Memory B cell (primary cell): ENCODE measurements around the gene TRMT61A.
A peak's percentile ranks its signal among the peaks of the same experiment; 100 is the strongest.

Experiments used
- ATAC-seq: fragments of 150-1000 bp; cut with Tn5 transposase; 2 replicates; pipeline ENCODE4 v1.10.0; 2021; ENCODE audit warnings: low read depth, mild to moderate bottlenecking, moderate library complexity
- DNase-seq, 2 donors: peaks; one replicate each; pipeline ENCODE4 v3.0.0; 2022; ENCODE audit warnings: low spot score in 2 of 2
- H3K27ac Mint-ChIP-seq: one replicate; pipeline ENCODE4 v1.8.0; 2022; ENCODE audit warnings: mild to moderate bottlenecking, moderate library complexity, mixed read lengths
- H3K27me3 Mint-ChIP-seq: one replicate; pipeline ENCODE4 v1.8.0; 2022; ENCODE audit warnings: mixed read lengths
- H3K36me3 Mint-ChIP-seq: one replicate; pipeline ENCODE4 v1.8.0; 2022; ENCODE audit warnings: mild to moderate bottlenecking, mixed read lengths
- H3K4me1 Mint-ChIP-seq: one replicate; pipeline ENCODE4 v1.8.0; 2022; ENCODE audit warnings: mixed read lengths
- H3K4me3 Mint-ChIP-seq: one replicate; pipeline ENCODE4 v1.8.0; 2022; ENCODE audit warnings: mild to moderate bottlenecking, moderate library complexity, mixed read lengths
- H3K9me3 Mint-ChIP-seq: one replicate; pipeline ENCODE4 v1.8.0; 2022; ENCODE audit warnings: mixed read lengths

TRMT61A gene

GRCh38 chr14:103514596-103515421 is 14.2 kb upstream of the TRMT61A start:
- Mint-ChIP-seq H3K36me3 (no peaks in the 10 kb centered on the region), H3K27ac (no peak overlapping the region), H3K4me3 (no peak overlapping the region), H3K27me3 (peaks cover 6% of the 10 kb centered on the region), H3K4me1 (peaks cover 2% of the 10 kb centered on the region), H3K9me3 (no peaks in the 10 kb centered on the region)
- no peak for DNase-seq
- ATAC-seq = no peak

GRCh38 chr14:103516426-103517173 is 12.4 kb upstream of the TRMT61A start:
- peaks cover 6% of the 10 kb centered on the region for H3K27me3 Mint-ChIP-seq
- H3K36me3 Mint-ChIP-seq = no peaks in the 10 kb centered on the region
- no peak for DNase-seq
- H3K27ac Mint-ChIP-seq = no peak overlapping the region
- ATAC-seq = no peak
- no peak overlapping the region for H3K4me3 Mint-ChIP-seq
- no peaks in the 10 kb centered on the region for H3K9me3 Mint-ChIP-seq
- peaks cover 2% of the 10 kb centered on the region for H3K4me1 Mint-ChIP-seq

GRCh38 chr14:103517174-103517566 is 11.8 kb upstream of the TRMT61A start:
- H3K4me1 Mint-ChIP-seq = peaks cover 2% of the 10 kb centered on the region
- no peak overlapping the region for H3K4me3 Mint-ChIP-seq
- peaks cover 6% of the 10 kb centered on the region for H3K27me3 Mint-ChIP-seq
- ATAC-seq (no peak), DNase-seq (no peak)
- no peaks in the 10 kb centered on the region for H3K9me3 Mint-ChIP-seq
- no peak overlapping the region for H3K27ac Mint-ChIP-seq
- H3K36me3 Mint-ChIP-seq = no peaks in the 10 kb centered on the region

GRCh38 chr14:103517721-103518421 is 11.1 kb upstream of the TRMT61A start:
- no peak for DNase-seq
- no peak overlapping the region for H3K27ac Mint-ChIP-seq
- peaks cover 6% of the 10 kb centered on the region for H3K27me3 Mint-ChIP-seq

GRCh38 chr14:103518422-103519042 is 10.5 kb upstream of the TRMT61A start:
- H3K27ac Mint-ChIP-seq = no peak overlapping the region
- H3K36me3 Mint-ChIP-seq = no peaks in the 10 kb centered on the region
- H3K4me1 Mint-ChIP-seq = peaks cover 2% of the 10 kb centered on the region
- DNase-seq (peak; percentile 63 to 68), ATAC-seq (peak; percentile 44)
- no peak overlapping the region for H3K4me3 Mint-ChIP-seq
- no peaks in the 10 kb centered on the region for H3K9me3 Mint-ChIP-seq
- peaks cover 6% of the 10 kb centered on the region for H3K27me3 Mint-ChIP-seq

More at GRCh38 chr14:103517721-103518421, 11.1 kb upstream of the TRMT61A start:
- ATAC-seq = no peak
- Mint-ChIP-seq H3K4me3 (no peak overlapping the region), H3K9me3 (no peaks in the 10 kb centered on the region), H3K36me3 (no peaks in the 10 kb centered on the region), H3K4me1 (peaks cover 2% of the 10 kb centered on the region)

- ATAC-seq = no peak
- no peak overlapping the region for H3K27ac Mint-ChIP-seq
- DNase-seq = no peak
- H3K9me3 Mint-ChIP-seq = no peaks in the 10 kb centered on the region
- peaks cover 2% of the 10 kb centered on the region for H3K4me1 Mint-ChIP-seq
- H3K27me3 Mint-ChIP-seq = peaks cover 6% of the 10 kb centered on the region
- H3K36me3 Mint-ChIP-seq = no peaks in the 10 kb centered on the region
- H3K4me3 Mint-ChIP-seq = peak overlapping the region; percentile 66
Observed at GRCh38 chr14:103519043-103519836, 9.8 kb upstream of the TRMT61A start.

- H3K9me3 Mint-ChIP-seq = no peaks in the 10 kb centered on the region
- H3K4me1 Mint-ChIP-seq = peaks cover 2% of the 10 kb centered on the region
- no peak for DNase-seq
- H3K27ac Mint-ChIP-seq = no peak overlapping the region
- H3K36me3 Mint-ChIP-seq = no peaks in the 10 kb centered on the region
- peaks cover 6% of the 10 kb centered on the region for H3K27me3 Mint-ChIP-seq
- peak overlapping the region; percentile 50 for H3K4me3 Mint-ChIP-seq
- no peak for ATAC-seq
Observed at GRCh38 chr14:103519837-103520212, 9.2 kb upstream of the TRMT61A start.

GRCh38 chr14:103520269-103520656 is 8.7 kb upstream of the TRMT61A start:
- DNase-seq = no peak
- ATAC-seq = peak; percentile 17
- H3K27me3 Mint-ChIP-seq = peaks cover 6% of the 10 kb centered on the region
- peak overlapping the region; percentile 27 for H3K4me3 Mint-ChIP-seq
- no peaks in the 10 kb centered on the region for H3K9me3 Mint-ChIP-seq
- no peak overlapping the region for H3K27ac Mint-ChIP-seq
- H3K4me1 Mint-ChIP-seq = peaks cover 2% of the 10 kb centered on the region
- no peaks in the 10 kb centered on the region for H3K36me3 Mint-ChIP-seq

GRCh38 chr14:103520657-103521437 is 8.1 kb upstream of the TRMT61A start:
- Mint-ChIP-seq H3K36me3 (no peaks in the 10 kb centered on the region), H3K4me3 (peak overlapping the region; percentile 70)

GRCh38 chr14:103521438-103521950 is 7.5 kb upstream of the TRMT61A start:
- H3K36me3 Mint-ChIP-seq = no peaks in the 10 kb centered on the region
- H3K27me3 Mint-ChIP-seq = peaks cover 6% of the 10 kb centered on the region
- H3K9me3 Mint-ChIP-seq = no peaks in the 10 kb centered on the region
- H3K4me1 Mint-ChIP-seq = peaks cover 2% of the 10 kb centered on the region
- peak in 1 of 2 donors; percentile 44 for DNase-seq
- H3K4me3 Mint-ChIP-seq = peak overlapping the region; percentile 14
- H3K27ac Mint-ChIP-seq = no peak overlapping the region
- peak; percentile 21 for ATAC-seq

More at GRCh38 chr14:103520657-103521437, 8.1 kb upstream of the TRMT61A start:
- Mint-ChIP-seq H3K4me1 (peaks cover 2% of the 10 kb centered on the region), H3K27me3 (peaks cover 6% of the 10 kb centered on the region), H3K9me3 (no peaks in the 10 kb centered on the region), H3K27ac (no peak overlapping the region)
- ATAC-seq (peak; percentile 59), DNase-seq (peak; percentile 43 to 73)

GRCh38 chr14:103521951-103522563 is 6.9 kb upstream of the TRMT61A start:
- ATAC-seq (peak; percentile 5), DNase-seq (peak in 1 of 2 donors; percentile 26)
- no peaks in the 10 kb centered on the region for H3K9me3 Mint-ChIP-seq
- H3K27me3 Mint-ChIP-seq = peaks cover 6% of the 10 kb centered on the region
- peak overlapping the region; percentile 51 for H3K4me3 Mint-ChIP-seq
- no peaks in the 10 kb centered on the region for H3K36me3 Mint-ChIP-seq
- no peak overlapping the region for H3K27ac Mint-ChIP-seq
- peaks cover 4% of the 10 kb centered on the region for H3K4me1 Mint-ChIP-seq
